ENCODE results near the gene TXNDC11. TPM values are rescaled to one million over a fixed set of nuclear protein-coding genes. Genes with fewer than 3 reads are reported as not detected.

TXNDC11 gene
- total RNA-seq, 1 donor from 2014 or later: 19.6 TPM

GRCh38 chr16:11721781-11722467, 20.7 kb downstream of the TXNDC11 start:
- Mint-ChIP-seq H3K4me1 (ENCODE audit: unreplicated experiment) (no peaks in the 10 kb centered on the region), H3K27ac (ENCODE audit: unreplicated experiment) (no peak overlapping the region), H3K4me3 (ENCODE audit: unreplicated experiment) (no peak overlapping the region), H3K9me3 (ENCODE audit: unreplicated experiment) (no peaks in the 10 kb centered on the region), H3K36me3 (ENCODE audit: low read depth, unreplicated experiment) (peaks cover 18% of the 10 kb centered on the region), H3K27me3 (ENCODE audit: unreplicated experiment) (no peaks in the 10 kb centered on the region)
- TF ChIP-seq CTCF (IDR thresholded peaks at IDR 0.05; ENCODE audit: unreplicated experiment): no peak
- DNase-seq (ENCODE audit: low spot score): no peak

- peaks cover 18% of the 10 kb centered on the region for H3K36me3 Mint-ChIP-seq (ENCODE audit: low read depth, unreplicated experiment)
- H3K27me3 Mint-ChIP-seq (ENCODE audit: unreplicated experiment): no peaks in the 10 kb centered on the region
- H3K9me3 Mint-ChIP-seq (ENCODE audit: unreplicated experiment): no peaks in the 10 kb centered on the region
- H3K4me1 Mint-ChIP-seq (ENCODE audit: unreplicated experiment): no peaks in the 10 kb centered on the region
- TF ChIP-seq CTCF (IDR thresholded peaks at IDR 0.05; ENCODE audit: unreplicated experiment): no peak
- no peak overlapping the region for H3K27ac Mint-ChIP-seq (ENCODE audit: unreplicated experiment)
- no peak overlapping the region for H3K4me3 Mint-ChIP-seq (ENCODE audit: unreplicated experiment)
- no peak for DNase-seq (ENCODE audit: low spot score)
Measured at GRCh38 chr16:11719762-11720161, 22.9 kb downstream of the TXNDC11 start.

- no peaks in the 10 kb centered on the region for H3K27me3 Mint-ChIP-seq (ENCODE audit: unreplicated experiment)
- no peak overlapping the region for H3K27ac Mint-ChIP-seq (ENCODE audit: unreplicated experiment)
- no peak for DNase-seq (ENCODE audit: low spot score)
- TF ChIP-seq CTCF (IDR thresholded peaks at IDR 0.05; ENCODE audit: unreplicated experiment): no peak
- no peaks in the 10 kb centered on the region for H3K4me1 Mint-ChIP-seq (ENCODE audit: unreplicated experiment)
- peaks cover 18% of the 10 kb centered on the region for H3K36me3 Mint-ChIP-seq (ENCODE audit: low read depth, unreplicated experiment)
- no peak overlapping the region for H3K4me3 Mint-ChIP-seq (ENCODE audit: unreplicated experiment)
- H3K9me3 Mint-ChIP-seq (ENCODE audit: unreplicated experiment): no peaks in the 10 kb centered on the region
Measured at GRCh38 chr16:11719171-11719570, 23.5 kb downstream of the TXNDC11 start.

- no peak overlapping the region for H3K4me3 Mint-ChIP-seq (ENCODE audit: unreplicated experiment)
- no peak overlapping the region for H3K27ac Mint-ChIP-seq (ENCODE audit: unreplicated experiment)
Measured at GRCh38 chr16:11717811-11718210, 24.8 kb downstream of the TXNDC11 start.

More at GRCh38 chr16:11717811-11718210, 24.8 kb downstream of the TXNDC11 start:
- no peaks in the 10 kb centered on the region for H3K9me3 Mint-ChIP-seq (ENCODE audit: unreplicated experiment)
- no peak for TF ChIP-seq CTCF (IDR thresholded peaks at IDR 0.05; ENCODE audit: unreplicated experiment)
- peaks cover 13% of the 10 kb centered on the region for H3K36me3 Mint-ChIP-seq (ENCODE audit: low read depth, unreplicated experiment)
- no peak for DNase-seq (ENCODE audit: low spot score)
- no peaks in the 10 kb centered on the region for H3K4me1 Mint-ChIP-seq (ENCODE audit: unreplicated experiment)
- peaks cover 2% of the 10 kb centered on the region for H3K27me3 Mint-ChIP-seq (ENCODE audit: unreplicated experiment)
